DMS79 (cell line): ENCODE data around the gene THSD7A.

Experiments
- DNase-seq: peaks from one replicate; lab custom pipeline; 2025; lab: John Stamatoyannopoulos, UW

The THSD7A gene

DNA sequence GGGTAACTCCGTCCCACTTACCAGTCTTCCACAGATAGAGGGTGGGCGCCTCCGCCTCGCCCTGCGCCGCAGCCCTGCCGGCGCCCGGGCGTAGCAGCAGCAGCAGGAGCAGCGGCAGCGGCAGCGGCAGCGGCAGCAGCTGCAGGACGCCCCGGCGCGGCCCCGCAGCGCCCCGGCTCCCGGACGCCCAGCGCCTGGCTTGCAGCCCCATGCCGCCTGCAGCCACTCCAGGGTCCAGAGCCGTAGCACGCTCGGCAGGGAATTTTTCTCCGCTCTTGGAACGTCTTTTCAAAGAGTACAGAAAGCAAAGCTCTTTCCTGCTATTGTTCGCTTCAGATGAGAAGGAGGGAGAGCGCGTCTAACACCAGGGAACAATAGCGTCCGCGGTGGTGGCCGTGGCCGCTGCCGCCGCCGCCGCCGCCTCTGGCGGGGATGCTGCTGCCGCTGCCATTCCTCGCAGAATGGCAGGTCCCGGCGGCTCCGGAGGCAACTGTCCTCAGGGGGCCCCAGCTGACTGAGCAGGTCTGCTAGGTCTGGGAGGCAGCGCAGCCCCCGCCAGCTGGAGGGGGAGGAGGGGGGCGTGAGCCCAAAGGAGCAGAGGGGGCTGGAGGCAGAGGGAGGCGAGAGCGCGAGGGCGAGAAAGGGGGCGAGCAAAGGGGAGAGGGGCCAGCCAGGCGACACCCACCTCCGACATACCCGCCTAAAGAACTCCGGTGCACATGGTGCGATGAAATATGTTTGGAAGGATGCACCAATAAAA lies at the start of gene THSD7A:
THSD7A (minus strand) TSS at position 463 of the 760 bp plus-strand sequence; CDS start at position 211, 252 bp downstream.
- DNase-seq, result peak; percentile 5

- DNase-seq, result no peak
Observed at GRCh38 chr7:11881680-11882079, 49.7 kb upstream of the THSD7A start.

DNA sequence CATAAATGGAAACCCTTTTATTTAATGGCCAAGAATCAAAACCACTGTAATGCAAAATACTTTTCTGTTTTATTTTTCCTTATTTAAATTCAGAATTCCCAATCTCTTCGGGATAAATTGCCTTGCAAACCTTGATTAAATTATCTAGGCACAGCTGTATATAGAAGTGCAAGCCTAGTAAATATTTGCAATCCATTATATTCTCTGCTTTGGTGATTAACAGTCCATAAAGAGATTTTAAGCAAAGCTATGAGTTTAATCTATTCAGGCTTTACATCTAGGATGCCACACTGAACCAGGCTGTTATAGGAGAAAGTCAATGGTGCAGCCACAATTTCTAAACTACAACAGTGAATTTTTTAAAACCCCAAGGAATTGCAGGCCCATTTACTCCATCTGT lies 43.6 kb upstream of the THSD7A start:
- DNase-seq, result no peak

- DNase-seq, result no peak
Observed at GRCh38 chr7:11865671-11866070, 33.7 kb upstream of the THSD7A start.

- no peak for DNase-seq
Observed at GRCh38 chr7:11858622-11859302, 26.8 kb upstream of the THSD7A start.

- DNase-seq, result no peak
Observed at GRCh38 chr7:11858026-11858425, 26.0 kb upstream of the THSD7A start.

- no peak for DNase-seq
Observed at GRCh38 chr7:11848251-11848650, 16.3 kb upstream of the THSD7A start.

GRCh38 chr7:11847336-11847735 lies 15.3 kb upstream of the THSD7A start:
- DNase-seq, result no peak

DNA sequence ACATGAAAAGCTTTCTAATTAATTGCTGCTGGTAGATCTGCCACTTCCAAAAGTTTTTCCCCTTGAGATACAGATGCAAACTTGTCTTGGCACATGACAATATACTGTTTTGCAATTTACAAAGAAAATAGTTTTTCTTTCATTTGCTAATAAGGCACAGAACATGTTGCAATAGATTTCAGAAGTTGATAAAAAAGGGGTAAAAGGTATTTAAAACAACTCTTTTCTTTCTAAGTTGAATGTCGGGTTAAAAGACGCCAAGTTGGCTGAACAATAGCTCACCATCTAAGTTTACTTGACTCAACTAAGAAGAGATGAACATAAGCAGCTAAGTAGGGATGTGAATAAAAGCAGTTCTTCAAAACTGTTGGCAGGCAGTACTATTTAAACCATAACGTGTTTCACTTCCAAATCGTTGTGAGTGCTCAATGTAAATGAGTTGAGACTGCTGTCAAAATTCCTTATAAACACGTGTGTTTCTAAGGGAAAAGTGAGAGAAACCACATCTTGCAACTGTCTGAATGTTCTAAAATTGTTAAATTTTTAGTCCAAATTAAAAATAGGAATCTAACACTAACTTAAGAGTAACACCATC lies 14.5 kb upstream of the THSD7A start:
- DNase-seq, result no peak

- no peak for DNase-seq
Observed at GRCh38 chr7:11843113-11843765, 11.2 kb upstream of the THSD7A start.

DNA sequence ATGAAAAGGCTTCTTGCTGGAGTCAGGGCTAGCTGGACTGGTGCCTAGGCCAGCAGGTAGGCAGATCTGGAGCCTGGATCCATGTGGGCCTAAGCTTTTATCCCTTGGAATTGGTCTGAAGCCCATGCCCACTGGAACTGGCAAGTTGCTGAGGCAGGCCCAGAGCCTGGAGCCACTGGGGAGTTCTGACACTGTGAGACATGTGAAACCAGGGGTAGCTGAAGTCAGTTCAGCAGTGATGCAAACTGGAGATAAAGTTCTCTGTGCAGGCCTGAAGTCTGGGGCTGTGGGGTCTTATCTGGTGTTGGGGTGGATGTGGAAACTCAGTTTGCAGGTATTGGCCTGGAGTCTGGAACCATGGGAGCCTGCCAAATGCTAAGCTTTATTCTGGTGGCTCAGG lies 9.7 kb upstream of the THSD7A start:
- no peak for DNase-seq

DNA sequence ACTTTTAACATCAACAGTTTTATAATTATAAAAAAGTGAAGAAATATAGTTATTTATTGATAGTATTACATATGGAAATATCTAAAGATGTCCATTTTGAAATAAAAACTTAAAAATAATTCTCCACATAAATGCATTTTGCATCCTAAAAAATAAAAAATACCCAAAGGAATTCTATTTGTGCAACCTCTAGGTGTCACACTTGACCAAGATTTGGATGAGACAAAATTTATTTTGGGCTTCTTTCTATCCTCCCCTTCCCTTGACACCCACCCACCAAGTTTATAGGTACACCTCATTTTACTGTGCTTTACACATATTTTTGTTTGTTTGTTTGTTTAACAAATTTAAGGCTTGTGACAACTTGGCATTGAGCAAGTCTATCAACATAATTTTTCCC lies 3.3 kb upstream of the THSD7A start:
- DNase-seq, result no peak

- no peak for DNase-seq
Observed at GRCh38 chr7:11833431-11833830, 1.4 kb upstream of the THSD7A start.

DNA sequence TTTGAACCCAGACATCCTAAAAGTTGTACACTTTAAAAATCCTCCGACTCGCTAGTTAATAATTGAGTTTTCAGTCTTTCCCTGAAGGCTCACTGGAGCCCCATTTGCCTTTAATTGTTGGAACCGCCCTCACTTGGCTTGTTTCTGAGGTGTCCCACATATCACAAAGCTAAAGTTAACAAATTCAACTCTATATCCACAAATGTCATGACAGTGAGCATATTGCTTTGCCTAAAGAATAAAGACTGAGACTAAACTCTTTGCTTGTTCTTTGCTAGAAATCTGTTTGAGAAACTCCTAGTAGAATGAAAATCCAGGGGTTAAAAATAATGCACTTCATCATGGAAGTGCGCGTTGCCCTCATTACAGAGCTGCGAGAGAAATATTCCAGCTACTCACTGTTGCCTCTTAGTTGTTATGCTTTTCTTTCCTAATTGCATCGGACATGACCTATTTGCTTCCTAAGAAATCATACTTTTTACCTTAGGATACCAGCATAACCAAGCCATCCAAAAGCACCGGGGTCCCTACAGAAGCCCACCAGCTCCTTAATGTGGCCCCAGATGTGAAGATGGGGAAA lies 752 bp downstream of the THSD7A start:
- no peak for DNase-seq

GRCh38 chr7:11830582-11831155 lies 1.3 kb downstream of the THSD7A start:
- DNase-seq, result no peak

GRCh38 chr7:11829954-11830353 lies 2.0 kb downstream of the THSD7A start:
- DNase-seq, result no peak

GRCh38 chr7:11819947-11820346 lies 12.1 kb downstream of the THSD7A start:
- no peak for DNase-seq

- DNase-seq, result no peak
Observed at GRCh38 chr7:11819271-11819670, 12.7 kb downstream of the THSD7A start.

GRCh38 chr7:11818281-11818680 lies 13.7 kb downstream of the THSD7A start:
- DNase-seq, result no peak

GRCh38 chr7:11817111-11817740 lies 14.8 kb downstream of the THSD7A start:
- DNase-seq, result no peak

GRCh38 chr7:11811709-11812108 lies 20.3 kb downstream of the THSD7A start:
- DNase-seq, result no peak
